HepG2 (cell line): Measurements from ENCODE around the gene TNFSF9. TPM values are rescaled to one million over a fixed set of nuclear protein-coding genes. Genes with fewer than 3 reads are reported as not detected.
A peak's percentile ranks its signal among the peaks of the same experiment; 100 is the strongest.

ENCODE experiments used
- HDAC1 ChIP-seq: sonication (generic); formaldehyde crosslinking; IDR thresholded peaks from 2 replicates; pipeline ENCODE4 v1.5.1; 2020; ENCODE audit warnings: mild to moderate bottlenecking, missing genetic modification reagents
- HES4 ChIP-seq: sonication (generic); formaldehyde crosslinking; IDR thresholded peaks from 2 replicates; pipeline ENCODE4 v1.9.0; 2021; ENCODE audit warnings: mild to moderate bottlenecking, missing genetic modification reagents, borderline replicate concordance
- HNRNPK ChIP-seq: fragments of 200-400 bp; formaldehyde crosslinking; IDR thresholded peaks from 2 replicates; pipeline ENCODE4 v1.6.1; 2018; ENCODE audit warnings: low read length, low read depth, moderate library complexity, mild to moderate bottlenecking; ENCODE audit not compliant: poor library complexity, severe bottlenecking
- NR2F6 ChIP-seq, 2 experiments: IDR thresholded peaks; 2 replicates each; pipeline ENCODE4 v1.6.1; 2016; ENCODE audit warnings: antibody characterized with exemption in 1 of 2, mild to moderate bottlenecking in 1 of 2
- PAXIP1 ChIP-seq: sonication (generic); formaldehyde crosslinking; conservative IDR thresholded peaks from 2 replicates; pipeline ENCODE4 v1.4.0; 2020; ENCODE audit warnings: mild to moderate bottlenecking, missing genetic modification reagents, moderate library complexity
- PRDM4 ChIP-seq: sonication (generic); formaldehyde crosslinking; IDR thresholded peaks from 2 replicates; pipeline ENCODE4 v1.9.0; 2021; ENCODE audit warnings: missing genetic modification reagents, borderline replicate concordance
- PRMT3 ChIP-seq: sonication (generic); formaldehyde crosslinking; IDR thresholded peaks from 2 replicates; pipeline ENCODE4 v1.8.1; 2022; ENCODE audit warnings: low read depth, mild to moderate bottlenecking, moderate library complexity, missing genetic modification reagents, borderline replicate concordance
- ZFP91 ChIP-seq: sonication (generic); formaldehyde crosslinking; IDR thresholded peaks from 2 replicates; pipeline ENCODE4 v1.9.0; 2022; ENCODE audit warnings: missing genetic modification reagents, mild to moderate bottlenecking, borderline replicate concordance
- ZNF329 ChIP-seq: sonication (generic); formaldehyde crosslinking; IDR thresholded peaks from 2 replicates; pipeline ENCODE4 v1.9.0; 2021; ENCODE audit warnings: low read depth, mild to moderate bottlenecking, missing genetic modification reagents
- ZNF687 ChIP-seq: sonication (generic); formaldehyde crosslinking; IDR thresholded peaks from 2 replicates; pipeline ENCODE4 v1.5.1; 2020; ENCODE audit warnings: mild to moderate bottlenecking, missing genetic modification reagents, moderate library complexity
- polyA plus RNA-seq, 8 experiments: library from polyadenylated mRNA; depleted of rRNA in 3 of 8; stranded (reverse) in 7 of 8; unstranded in 1 of 8; fragments of >200 nt; fragmentation: Illumina TruSeq in 4 of 8; extraction: Trizol in 4 of 8; gene quantifications; 2 replicates each; pipeline versions ENCODE4 v1.2.1 to v1.2.3, GENCODE V29; 2011 to 2016; ENCODE audit warnings: low read depth in 4 of 8, missing spikeins in 1 of 8, mixed read lengths in 1 of 8; ENCODE audit not compliant: insufficient read depth in 1 of 8
- total RNA-seq, 5 experiments: library from RNA; depleted of rRNA; stranded (reverse); fragments of >200 nt; fragmentation: Illumina TruSeq; extraction: Trizol; gene quantifications; 2 replicates each; pipeline ENCODE4 v1.2.3, GENCODE V29; 2016; ENCODE audit warnings: low read depth in 1 of 5

TNFSF9 gene
- total and polyA plus RNA-seq, 2 of the 13 experiments (the other 11 are each of a cell fraction or from before 2014, with no cell fraction given), result 1.0 to 1.8 TPM

- TF ChIP-seq ZFP91 (CRISPR knock-in tag) (no peak), ZNF687 (CRISPR knock-in tag) (peak; percentile 32), PRDM4 (CRISPR knock-in tag) (no peak), ZNF329 (CRISPR knock-in tag) (no peak), HNRNPK (peak; percentile 32), PAXIP1 (no peak), PRMT3 (CRISPR knock-in tag) (no peak), HES4 (CRISPR knock-in tag) (no peak), HDAC1 (0 out of 2 replicates have a peak, but pooled peaks have one; percentile 21), NR2F6 (IDR thresholded peaks at IDR 0.05) (no peak), NR2F6 (CRISPR knock-in tag; IDR thresholded peaks at IDR 0.05) (no peak)
Measured at GRCh38 chr19:6501740-6502648, 28.8 kb upstream of the TNFSF9 start, which contains the start of gene TUBB4A (continued).
